Suprapubic skin (tissue), 4 donors: ENCODE results near the gene FAM241A.

Source experiments
- EP300 ChIP-seq: sonication (generic); formaldehyde crosslinking; IDR thresholded peaks from one replicate; pipeline ENCODE4 v1.6.1; 2017; ENCODE audit warnings: antibody characterized with exemption
- POLR2A ChIP-seq, 2 donors: fragments of 450-650 bp; IDR thresholded peaks; one replicate each; pipeline ENCODE4 v1.6.1; 2017; ENCODE audit warnings: antibody characterized with exemption in 2 of 2, mild to moderate bottlenecking in 2 of 2, moderate library complexity in 2 of 2
- POLR2AphosphoS5 ChIP-seq, 3 donors: sonication (generic); formaldehyde crosslinking; IDR thresholded peaks; one replicate each; pipeline ENCODE4 v1.6.1; 2017; ENCODE audit warnings: antibody characterized with exemption in 3 of 3
- TF ChIP-seq, protein P1 (sequence below), 2 donors: fragments of 200-600 bp in 1 of 2; fragments of 450-650 bp in 1 of 2; sonication (generic) in 1 of 2; IDR thresholded peaks; one replicate each; pipeline ENCODE4 v1.5.1; 2016 to 2019; ENCODE audit warnings: antibody characterized with exemption in 2 of 2, mild to moderate bottlenecking in 1 of 2, moderate library complexity in 1 of 2

DNA sequence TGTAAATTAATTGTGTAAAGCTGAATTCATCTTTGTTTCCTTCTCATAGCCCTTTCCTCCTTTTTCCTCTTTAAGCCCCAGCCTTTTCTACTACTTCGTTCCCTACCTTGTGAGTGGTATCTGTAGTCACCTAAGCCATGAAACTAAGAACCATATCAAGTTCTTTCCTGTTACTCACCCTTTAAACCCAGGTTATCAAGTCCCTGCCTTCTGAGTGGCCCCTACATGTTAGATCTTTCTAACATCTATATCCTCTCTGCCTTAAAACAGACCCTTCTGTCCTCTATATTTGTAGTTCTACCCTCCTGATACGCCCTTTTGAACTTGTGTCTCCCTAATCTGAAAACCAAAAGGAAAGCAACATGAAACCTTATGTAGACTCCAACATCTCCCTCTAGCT is 93.6 kb downstream of the FAM241A start:
- TF ChIP-seq, protein P1, sequence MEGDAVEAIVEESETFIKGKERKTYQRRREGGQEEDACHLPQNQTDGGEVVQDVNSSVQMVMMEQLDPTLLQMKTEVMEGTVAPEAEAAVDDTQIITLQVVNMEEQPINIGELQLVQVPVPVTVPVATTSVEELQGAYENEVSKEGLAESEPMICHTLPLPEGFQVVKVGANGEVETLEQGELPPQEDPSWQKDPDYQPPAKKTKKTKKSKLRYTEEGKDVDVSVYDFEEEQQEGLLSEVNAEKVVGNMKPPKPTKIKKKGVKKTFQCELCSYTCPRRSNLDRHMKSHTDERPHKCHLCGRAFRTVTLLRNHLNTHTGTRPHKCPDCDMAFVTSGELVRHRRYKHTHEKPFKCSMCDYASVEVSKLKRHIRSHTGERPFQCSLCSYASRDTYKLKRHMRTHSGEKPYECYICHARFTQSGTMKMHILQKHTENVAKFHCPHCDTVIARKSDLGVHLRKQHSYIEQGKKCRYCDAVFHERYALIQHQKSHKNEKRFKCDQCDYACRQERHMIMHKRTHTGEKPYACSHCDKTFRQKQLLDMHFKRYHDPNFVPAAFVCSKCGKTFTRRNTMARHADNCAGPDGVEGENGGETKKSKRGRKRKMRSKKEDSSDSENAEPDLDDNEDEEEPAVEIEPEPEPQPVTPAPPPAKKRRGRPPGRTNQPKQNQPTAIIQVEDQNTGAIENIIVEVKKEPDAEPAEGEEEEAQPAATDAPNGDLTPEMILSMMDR (IDR thresholded peaks at IDR 0.05) = no peak
- TF ChIP-seq POLR2A (IDR thresholded peaks at IDR 0.05) (no peak), POLR2AphosphoS5 (IDR thresholded peaks at IDR 0.05) (no peak), EP300 (no peak)
